ENCODE measurements around the gene ALG3. TPM values are rescaled to one million over a fixed set of nuclear protein-coding genes. Genes with fewer than 3 reads are reported as not detected.

Gene ALG3
- total RNA-seq, 1 experiment from 2014 or later, result 77.8 TPM

- CTCF ChIA-PET, result interaction anchor here (4.0 kb wide), 1 partner anchor 9 kb away, joined by 25 read pairs; no protein-coding TSS in a partner anchor
- BruUV-seq (replicated peaks), result no TSS peak
Measured at GRCh38 chr3:184236033-184236410, 12.7 kb downstream of the ALG3 start.

GRCh38 chr3:184235381-184236032, 13.3 kb downstream of the ALG3 start:
- CTCF ChIA-PET, result interaction anchor here (4.0 kb wide), 1 partner anchor 8 kb away, joined by 25 read pairs; no protein-coding TSS in a partner anchor
- H3K27ac Mint-ChIP-seq (ENCODE audit: low read depth, unreplicated experiment), result no peak overlapping the region
- H3K4me3 Mint-ChIP-seq (ENCODE audit: unreplicated experiment), result no peak overlapping the region
- peaks cover 12% of the 10 kb centered on the region for H3K4me1 Mint-ChIP-seq (ENCODE audit: insufficient read depth, unreplicated experiment)
- H3K9me3 Mint-ChIP-seq (ENCODE audit: unreplicated experiment), result no peaks in the 10 kb centered on the region
- POLR2A ChIA-PET, result no interaction called here
- H3K36me3 Mint-ChIP-seq (ENCODE audit: insufficient read depth, unreplicated experiment), result no peaks in the 10 kb centered on the region
- H3K27me3 Mint-ChIP-seq (ENCODE audit: insufficient read depth, unreplicated experiment), result peaks cover 16% of the 10 kb centered on the region
- no TSS peak for BruUV-seq (replicated peaks)
- no peak for DNase-seq (ENCODE audit: unreplicated experiment)
- intact Hi-C loops (cut with micrococcal nuclease), result no loop called here
- TF ChIP-seq CTCF (IDR thresholded peaks at IDR 0.05; ENCODE audit: unreplicated experiment), result no peak

More at GRCh38 chr3:184236033-184236410, 12.7 kb downstream of the ALG3 start:
- no peaks in the 10 kb centered on the region for H3K9me3 Mint-ChIP-seq (ENCODE audit: unreplicated experiment)
- H3K27me3 Mint-ChIP-seq (ENCODE audit: insufficient read depth, unreplicated experiment), result peaks cover 10% of the 10 kb centered on the region
- peaks cover 11% of the 10 kb centered on the region for H3K4me1 Mint-ChIP-seq (ENCODE audit: insufficient read depth, unreplicated experiment)
- POLR2A ChIA-PET, result no interaction called here
- DNase-seq (ENCODE audit: unreplicated experiment), result no peak
- H3K27ac Mint-ChIP-seq (ENCODE audit: low read depth, unreplicated experiment), result no peak overlapping the region
- no peak for TF ChIP-seq CTCF (IDR thresholded peaks at IDR 0.05; ENCODE audit: unreplicated experiment)
- H3K36me3 Mint-ChIP-seq (ENCODE audit: insufficient read depth, unreplicated experiment), result no peaks in the 10 kb centered on the region
- intact Hi-C loops (cut with micrococcal nuclease), result no loop called here
- no peak overlapping the region for H3K4me3 Mint-ChIP-seq (ENCODE audit: unreplicated experiment)

GRCh38 chr3:184234671-184235380, 13.9 kb downstream of the ALG3 start:
- no peak overlapping the region for H3K4me3 Mint-ChIP-seq (ENCODE audit: unreplicated experiment)
- intact Hi-C loops (cut with micrococcal nuclease), result no loop called here
- peaks cover 12% of the 10 kb centered on the region for H3K4me1 Mint-ChIP-seq (ENCODE audit: insufficient read depth, unreplicated experiment)
- TF ChIP-seq CTCF (IDR thresholded peaks at IDR 0.05; ENCODE audit: unreplicated experiment), result no peak
- POLR2A ChIA-PET, result interaction anchor here (0.5 to 0.8 kb wide), 3 partner anchors 67 to 84 kb away, joined by 3 to 4 read pairs (median 3); no protein-coding TSS in a partner anchor
- H3K36me3 Mint-ChIP-seq (ENCODE audit: insufficient read depth, unreplicated experiment), result no peaks in the 10 kb centered on the region
- CTCF ChIA-PET, result interaction anchor here (0.6 kb wide), 2 partner anchors 20 to 1051 kb away, joined by 3 read pairs; no protein-coding TSS in a partner anchor
- DNase-seq (ENCODE audit: unreplicated experiment), result no peak
- peaks cover 17% of the 10 kb centered on the region for H3K27me3 Mint-ChIP-seq (ENCODE audit: insufficient read depth, unreplicated experiment)
- H3K9me3 Mint-ChIP-seq (ENCODE audit: unreplicated experiment), result no peaks in the 10 kb centered on the region
- BruUV-seq (replicated peaks), result no TSS peak
- H3K27ac Mint-ChIP-seq (ENCODE audit: low read depth, unreplicated experiment), result no peak overlapping the region

- Mint-ChIP-seq H3K9me3 (ENCODE audit: unreplicated experiment) (no peaks in the 10 kb centered on the region), H3K27ac (ENCODE audit: low read depth, unreplicated experiment) (no peak overlapping the region), H3K4me1 (ENCODE audit: insufficient read depth, unreplicated experiment) (peaks cover 12% of the 10 kb centered on the region), H3K36me3 (ENCODE audit: insufficient read depth, unreplicated experiment) (no peaks in the 10 kb centered on the region), H3K27me3 (ENCODE audit: insufficient read depth, unreplicated experiment) (peaks cover 17% of the 10 kb centered on the region), H3K4me3 (ENCODE audit: unreplicated experiment) (no peak overlapping the region)
- peak; percentile 96 for DNase-seq (ENCODE audit: unreplicated experiment)
- POLR2A ChIA-PET, result interaction anchor here (0.5 to 0.8 kb wide), 4 partner anchors 16 to 85 kb away, joined by 3 to 4 read pairs (median 4); no protein-coding TSS in a partner anchor
- CTCF ChIA-PET, result interaction anchor here (0.6 to 0.7 kb wide), 3 partner anchors 19 to 1050 kb away, joined by 3 read pairs; no protein-coding TSS in a partner anchor
- intact Hi-C loops (cut with micrococcal nuclease), result no loop called here
- BruUV-seq (replicated peaks), result no TSS peak
- TF ChIP-seq CTCF (IDR thresholded peaks at IDR 0.05; ENCODE audit: unreplicated experiment), result peak; percentile 37
Measured at GRCh38 chr3:184234224-184234623, 14.5 kb downstream of the ALG3 start.
